ENCODE data around the gene FIZ1. TPM values are rescaled to one million over a fixed set of nuclear protein-coding genes. Genes with fewer than 3 reads are reported as not detected.
A peak's percentile ranks its signal among the peaks of the same experiment; 100 is the strongest.

The FIZ1 gene
- total and polyA plus RNA-seq, 2 experiments from 2014 or later: 12.8 to 18.7 TPM

GRCh38 chr19:55603115-55603514, 3.8 kb upstream of the FIZ1 start:
- DNase-seq (ENCODE audit: low read depth in 1 of 2, low spot score in 1 of 2): no peak
- peaks cover 6% of the 10 kb centered on the region for H3K4me1 ChIP-seq (ENCODE audit: low read depth)
- peak overlapping the region; percentile 97 for H3K27ac ChIP-seq
- no peaks in the 10 kb centered on the region for H3K36me3 ChIP-seq
- H3K4me3 ChIP-seq: no peak overlapping the region
- no peaks in the 10 kb centered on the region for H3K27me3 ChIP-seq
- TF ChIP-seq CTCF (IDR thresholded peaks at IDR 0.05; ENCODE audit: low read depth, low read length): no peak
- H3K9me3 ChIP-seq (ENCODE audit: low read depth): no peaks in the 10 kb centered on the region

GRCh38 chr19:55602104-55603001, 3.0 kb upstream of the FIZ1 start:
- Histone ChIP-seq H3K27ac (no peak overlapping the region), H3K4me1 (ENCODE audit: low read depth) (peaks cover 6% of the 10 kb centered on the region), H3K9me3 (ENCODE audit: low read depth) (no peaks in the 10 kb centered on the region), H3K27me3 (no peaks in the 10 kb centered on the region), H3K36me3 (no peaks in the 10 kb centered on the region), H3K4me3 (no peak overlapping the region)
- no peak for TF ChIP-seq CTCF (IDR thresholded peaks at IDR 0.05; ENCODE audit: low read depth, low read length)
- no peak for DNase-seq (ENCODE audit: low read depth in 1 of 2, low spot score in 1 of 2)

GRCh38 chr19:55601084-55601483, 1.8 kb upstream of the FIZ1 start:
- peaks cover 4% of the 10 kb centered on the region for H3K36me3 ChIP-seq
- H3K4me1 ChIP-seq (ENCODE audit: low read depth): no peaks in the 10 kb centered on the region
- no peaks in the 10 kb centered on the region for H3K9me3 ChIP-seq (ENCODE audit: low read depth)
- H3K27me3 ChIP-seq: no peaks in the 10 kb centered on the region
- DNase-seq (ENCODE audit: low read depth in 1 of 2, low spot score in 1 of 2): no peak
- H3K27ac ChIP-seq: peak overlapping the region; percentile 98
- no peak for TF ChIP-seq CTCF (IDR thresholded peaks at IDR 0.05; ENCODE audit: low read depth, low read length)
- H3K4me3 ChIP-seq: peak overlapping the region; percentile 65

GRCh38 chr19:55600662-55601028, 1.3 kb upstream of the FIZ1 start:
- DNase-seq (ENCODE audit: low read depth in 1 of 2, low spot score in 1 of 2): no peak
- peak overlapping the region; percentile 65 for H3K4me3 ChIP-seq
- TF ChIP-seq CTCF (IDR thresholded peaks at IDR 0.05; ENCODE audit: low read depth, low read length): no peak
- H3K4me1 ChIP-seq (ENCODE audit: low read depth): no peaks in the 10 kb centered on the region
- no peaks in the 10 kb centered on the region for H3K27me3 ChIP-seq
- H3K27ac ChIP-seq: peak overlapping the region; percentile 98
- no peaks in the 10 kb centered on the region for H3K9me3 ChIP-seq (ENCODE audit: low read depth)
- peaks cover 4% of the 10 kb centered on the region for H3K36me3 ChIP-seq

- Histone ChIP-seq H3K36me3 (peaks cover 6% of the 10 kb centered on the region), H3K9me3 (ENCODE audit: low read depth) (no peaks in the 10 kb centered on the region), H3K4me3 (peak within 1 kb of the TSS; percentile 65), H3K4me1 (ENCODE audit: low read depth) (no peaks in the 10 kb centered on the region), H3K27ac (peak within 1 kb of the TSS; percentile 98), H3K27me3 (no peaks in the 10 kb centered on the region)
- peak; percentile 90 to 92 for DNase-seq (ENCODE audit: low read depth in 1 of 2, low spot score in 1 of 2)
- no peak for TF ChIP-seq CTCF (IDR thresholded peaks at IDR 0.05; ENCODE audit: low read depth, low read length)
Observed at GRCh38 chr19:55599842-55600661, 735 bp upstream of the FIZ1 start, which contains the start of gene ZNF524. ZNF524 (plus strand) TSS chr19:55600288; CDS start chr19:55602113, 1,825 bp downstream.
